Measurements from ENCODE around the gene RHOB.
"Not testable (repeated sequence)": the region's sequence is repeated elsewhere in the genome, so short reads cannot be mapped to it uniquely, and the experiment has no call there.

RHOB gene

DNA sequence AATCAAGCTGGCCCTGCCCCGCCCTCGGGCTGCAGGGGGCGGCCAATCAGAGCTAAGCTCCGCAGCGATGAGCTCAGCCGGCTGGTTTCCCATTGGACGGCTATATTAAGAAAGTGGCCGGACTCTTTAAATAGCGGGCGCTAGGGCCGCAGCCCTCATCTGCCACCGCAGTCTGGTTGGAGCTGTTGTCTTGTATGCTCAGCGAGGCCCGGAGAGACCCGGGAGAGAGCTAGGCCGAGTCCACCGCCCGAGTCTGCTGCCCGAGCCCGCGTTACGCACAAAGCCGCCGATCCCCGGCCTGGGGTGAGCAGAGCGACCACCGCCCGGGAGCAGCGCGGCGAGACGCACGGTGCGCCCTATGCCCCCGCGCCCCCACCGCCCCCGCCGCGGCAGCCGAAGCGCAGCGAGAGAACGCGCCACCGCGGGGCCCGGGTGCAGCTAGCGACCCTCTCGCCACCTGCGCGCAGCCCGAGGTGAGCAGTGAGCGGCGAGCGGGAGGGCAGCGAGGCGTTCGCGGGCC lies at the start of gene RHOB:
TSS of gene RHOB (plus strand) at position 158 of the 520 bp plus-strand sequence. CDS start 392 bp downstream, outside the sequence.
- DNase-seq (ENCODE audit: low read depth), result peak; percentile 89

DNA sequence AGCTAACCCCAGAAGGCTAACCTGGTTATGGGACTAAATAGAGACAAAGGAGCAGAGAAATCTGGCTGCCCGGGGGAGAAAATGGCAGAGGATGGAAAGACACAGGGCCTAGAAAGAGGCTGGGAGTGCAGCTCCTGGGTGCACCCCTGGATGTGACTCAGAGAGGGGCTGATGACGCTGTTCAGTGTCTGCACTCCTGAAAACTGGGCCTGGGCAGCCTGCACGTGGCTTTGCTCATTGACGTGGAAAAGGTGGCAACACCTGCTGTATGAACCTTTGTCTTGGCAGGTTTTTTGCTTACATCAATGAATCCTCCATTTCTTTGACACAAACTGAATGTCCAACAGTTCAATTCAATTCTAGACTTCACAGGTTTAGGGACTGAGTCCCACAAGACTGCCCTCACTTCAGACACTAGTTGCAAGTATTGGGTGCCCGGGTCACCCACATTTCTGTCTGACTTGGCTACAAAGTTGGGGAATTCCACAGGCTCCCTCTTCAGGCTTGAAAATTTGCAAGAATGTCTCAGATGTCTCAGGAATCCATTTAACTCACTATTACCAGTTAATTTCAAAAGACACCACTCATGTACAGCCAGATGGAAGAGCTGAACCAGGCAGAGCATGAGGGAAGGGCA lies 48.9 kb upstream of the RHOB start:
- DNase-seq (ENCODE audit: low read depth), result no peak

DNA sequence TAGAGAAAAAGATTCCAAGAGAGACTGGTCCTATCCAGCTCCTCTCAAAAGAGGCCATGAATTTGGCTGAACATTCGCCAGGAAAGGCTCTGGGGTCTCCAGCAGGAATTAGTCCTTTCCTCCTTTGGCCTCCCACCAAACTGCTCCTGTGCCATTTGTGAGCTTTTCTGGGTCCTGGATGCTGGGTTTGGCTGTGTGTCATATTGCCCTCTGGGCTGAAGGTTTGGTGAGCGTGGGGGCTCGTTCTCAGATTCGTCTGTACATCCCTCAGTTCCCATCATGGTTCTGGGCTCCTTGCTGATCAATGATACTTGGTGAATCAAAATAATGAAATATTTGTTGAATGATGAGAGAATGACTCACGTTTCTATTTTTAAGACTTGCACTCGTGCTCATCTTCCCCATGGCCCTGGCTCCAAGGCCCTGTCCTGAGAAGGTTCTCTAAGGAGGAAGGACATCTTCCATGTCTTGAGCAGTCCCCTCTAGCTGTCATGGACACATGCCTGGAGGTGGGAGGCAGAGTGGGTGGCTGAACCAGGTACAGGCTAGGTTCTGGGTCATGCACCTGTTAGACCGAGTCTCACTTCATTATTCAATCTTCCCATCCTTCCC lies 47.8 kb upstream of the RHOB start:
- DNase-seq (ENCODE audit: low read depth), result no peak

DNA sequence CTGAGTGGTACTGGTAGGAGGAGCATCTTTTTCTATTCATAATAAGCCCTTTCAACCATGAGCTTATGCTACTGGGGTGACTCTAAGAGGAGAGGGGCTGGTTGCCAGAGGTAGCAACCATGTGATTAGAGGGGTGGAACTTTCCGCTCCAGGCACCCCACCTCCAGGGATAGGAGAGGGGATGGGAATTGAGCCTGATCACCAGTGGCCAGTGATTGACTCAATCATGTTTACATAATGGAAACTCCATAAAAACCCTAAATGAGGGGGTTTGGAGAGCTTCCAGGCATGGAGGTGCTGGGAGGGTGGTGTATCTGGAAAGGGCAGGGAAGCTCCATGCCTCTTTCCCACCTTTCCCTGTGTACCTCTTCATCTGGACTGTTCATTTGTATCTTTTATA lies 46.6 kb upstream of the RHOB start:
- no peak for DNase-seq (ENCODE audit: low read depth)

DNA sequence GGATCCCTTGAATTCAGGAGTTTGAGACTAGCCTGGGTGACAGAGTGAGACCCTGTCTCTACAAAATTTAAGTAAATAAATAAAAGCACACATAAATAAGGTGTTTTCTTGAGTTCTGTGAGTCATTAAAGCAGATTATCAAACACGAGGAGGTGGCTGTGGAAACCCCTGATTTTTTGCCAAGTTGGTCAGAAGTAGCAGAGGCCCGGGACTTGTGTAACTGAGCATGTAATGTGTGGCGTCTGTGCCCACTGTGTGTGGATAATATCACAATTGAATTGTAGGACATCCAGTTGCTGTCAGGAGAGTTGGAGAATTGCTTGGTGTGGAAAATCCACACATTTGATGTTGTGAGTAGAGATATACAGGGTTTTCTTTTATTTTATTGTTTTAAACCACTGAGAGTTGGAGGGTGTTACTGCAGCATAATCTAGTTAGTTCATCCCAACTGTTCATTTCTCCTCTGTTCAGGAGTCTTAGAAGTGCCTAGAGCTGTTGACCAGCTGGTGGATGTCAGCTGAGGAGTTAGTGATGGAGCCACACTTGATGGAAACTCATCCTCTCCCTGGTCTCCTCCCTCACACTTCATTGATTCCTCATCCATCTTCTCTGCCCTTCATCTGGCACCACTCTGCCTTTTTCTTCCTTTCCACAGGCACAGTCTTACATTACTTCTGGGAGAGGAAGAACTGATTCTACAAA lies 45.9 kb upstream of the RHOB start:
- DNase-seq (ENCODE audit: low read depth), result no peak

DNA sequence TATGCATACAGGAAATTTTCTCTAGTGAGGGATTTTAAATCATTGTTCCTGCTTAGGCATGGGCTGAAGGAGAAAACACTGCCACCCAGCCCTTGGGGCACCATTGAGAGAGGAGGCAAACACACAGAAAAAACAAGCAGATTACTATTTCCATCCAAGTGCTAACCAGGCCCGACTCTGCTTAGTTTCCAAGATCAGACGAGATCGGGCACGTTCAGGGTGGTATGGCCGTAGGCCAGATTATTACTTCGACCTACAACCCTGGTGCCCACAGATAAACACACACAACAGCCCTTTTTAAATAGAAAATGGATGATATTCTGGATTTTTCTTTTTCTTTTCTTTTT lies 45.4 kb upstream of the RHOB start:
- DNase-seq (ENCODE audit: low read depth), result no peak

DNA sequence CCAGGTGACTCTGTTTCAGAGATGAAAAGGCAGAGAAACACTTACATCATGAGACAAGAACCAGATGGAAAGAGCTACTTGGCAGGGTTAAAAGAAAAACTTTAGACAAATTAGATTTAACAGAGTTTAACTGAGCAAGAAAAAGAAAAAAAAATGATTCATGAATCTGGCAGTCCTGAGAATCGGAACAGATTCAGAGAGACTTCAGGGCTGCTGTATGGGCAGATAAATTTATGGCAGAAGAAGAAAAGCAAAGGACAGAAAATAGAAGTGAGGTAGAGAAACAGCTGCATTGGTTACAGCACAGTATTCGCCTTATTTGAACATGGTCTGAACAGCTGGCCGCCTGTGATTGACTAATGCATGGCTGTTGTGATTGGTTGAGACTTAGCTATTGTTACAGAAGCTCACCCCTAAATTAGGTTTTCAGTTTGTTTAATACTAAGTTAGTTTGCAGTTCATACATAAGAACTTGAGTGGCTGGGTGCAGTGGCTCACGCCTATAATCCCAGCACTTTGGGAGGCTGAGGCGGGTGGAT lies 43.0 kb upstream of the RHOB start:
- DNase-seq (ENCODE audit: low read depth), result no peak

DNA sequence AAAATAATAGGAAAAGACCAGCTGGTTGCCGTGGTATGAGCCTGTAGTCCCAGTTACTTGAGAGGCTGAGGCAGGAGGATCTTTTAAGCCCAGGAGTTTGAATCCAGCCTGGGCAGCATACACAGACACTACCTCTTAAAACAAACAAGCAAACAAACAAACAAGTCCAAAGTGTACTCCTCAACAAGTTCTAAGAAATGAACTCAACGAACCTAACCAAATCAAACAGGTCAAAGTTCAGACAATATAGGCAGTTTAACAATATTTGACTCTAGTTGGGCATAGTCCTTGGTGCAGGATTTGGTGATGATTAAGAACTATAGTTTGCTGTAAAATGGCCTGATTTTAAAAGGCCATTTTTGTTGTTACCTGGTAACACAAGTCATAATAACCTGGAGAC lies 41.9 kb upstream of the RHOB start:
- no peak for DNase-seq (ENCODE audit: low read depth)

DNA sequence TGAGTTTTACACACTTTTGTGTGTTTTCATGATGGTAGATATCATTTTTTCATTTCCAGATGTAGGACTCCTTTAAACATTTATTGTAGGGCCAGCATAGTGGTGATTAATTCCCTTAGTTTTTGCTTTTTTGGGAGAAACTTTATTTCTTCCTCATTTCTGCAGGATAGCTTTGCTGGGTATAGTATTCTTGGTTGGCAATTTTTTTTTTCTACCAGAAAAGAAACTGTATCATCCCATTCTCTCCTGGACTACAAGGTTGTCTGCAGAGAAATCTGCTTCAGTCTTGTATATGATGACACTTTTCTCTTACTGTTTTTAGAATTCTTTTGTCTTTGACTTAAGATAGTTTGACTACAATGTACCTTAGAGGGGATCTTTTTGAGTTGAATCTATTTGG lies 37.8 kb upstream of the RHOB start:
- DNase-seq (ENCODE audit: low read depth), result no peak

DNA sequence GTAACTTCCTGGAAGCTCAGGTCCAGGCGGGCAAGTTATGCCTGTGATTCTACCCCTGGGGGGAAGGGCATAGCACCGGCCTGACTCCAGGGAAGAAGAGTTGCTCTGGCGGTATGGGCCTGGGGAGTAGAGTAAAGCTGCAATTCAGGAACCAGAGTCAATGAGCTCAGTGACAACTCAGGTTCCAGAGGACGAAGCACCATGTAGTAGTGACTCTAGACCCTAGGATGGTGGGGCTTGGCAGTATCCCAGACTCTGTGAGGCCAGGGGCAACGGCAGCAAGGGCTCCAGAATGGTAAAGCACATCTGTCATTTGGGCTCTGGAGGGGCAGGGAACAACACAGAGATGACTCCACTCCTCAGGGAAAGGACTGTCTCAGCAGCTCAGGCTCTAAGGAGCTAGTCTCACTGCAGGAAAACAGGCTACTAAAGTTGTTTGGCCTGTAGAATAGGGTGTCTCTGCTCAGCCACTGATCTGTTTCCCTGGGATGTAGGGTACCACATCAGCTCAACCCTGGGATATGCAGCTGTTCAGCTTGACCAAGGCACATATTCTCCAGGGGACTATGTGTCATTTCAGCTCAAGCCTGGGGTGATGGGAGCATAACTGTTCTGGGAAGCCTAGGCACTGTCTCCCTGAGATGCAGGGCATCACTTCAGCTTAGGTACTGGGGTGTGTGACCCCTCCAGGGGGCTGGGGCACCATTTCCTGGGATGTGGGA lies 36.2 kb upstream of the RHOB start:
- DNase-seq (ENCODE audit: low read depth), result no peak

DNA sequence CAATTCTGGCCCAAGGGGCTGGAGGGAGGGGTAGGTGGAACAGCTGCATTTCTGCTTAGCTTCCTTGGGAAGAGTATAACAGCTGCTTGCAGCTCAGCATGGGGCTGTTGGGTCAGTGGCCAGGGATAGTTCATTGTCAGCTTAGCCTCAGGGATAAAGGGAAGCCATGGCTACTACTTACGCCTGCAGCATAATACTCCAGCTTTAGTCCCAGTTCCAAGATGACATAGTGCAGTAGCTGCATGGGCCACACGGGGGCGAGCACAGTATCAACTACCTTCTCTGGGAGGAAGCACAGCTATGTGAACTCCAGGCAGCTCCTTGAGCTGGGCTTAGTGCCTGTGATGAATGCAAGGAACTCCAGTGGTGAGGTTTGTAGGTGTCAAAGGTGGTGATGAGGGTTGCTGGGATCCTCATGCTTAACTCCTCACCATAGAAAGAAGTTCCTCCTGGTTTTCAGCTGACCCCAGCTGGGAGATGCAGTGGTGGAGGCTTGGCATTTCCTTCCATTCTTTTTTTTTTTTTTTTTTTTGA lies 35.4 kb upstream of the RHOB start:
- DNase-seq (ENCODE audit: low read depth), result peak; percentile 60

DNA sequence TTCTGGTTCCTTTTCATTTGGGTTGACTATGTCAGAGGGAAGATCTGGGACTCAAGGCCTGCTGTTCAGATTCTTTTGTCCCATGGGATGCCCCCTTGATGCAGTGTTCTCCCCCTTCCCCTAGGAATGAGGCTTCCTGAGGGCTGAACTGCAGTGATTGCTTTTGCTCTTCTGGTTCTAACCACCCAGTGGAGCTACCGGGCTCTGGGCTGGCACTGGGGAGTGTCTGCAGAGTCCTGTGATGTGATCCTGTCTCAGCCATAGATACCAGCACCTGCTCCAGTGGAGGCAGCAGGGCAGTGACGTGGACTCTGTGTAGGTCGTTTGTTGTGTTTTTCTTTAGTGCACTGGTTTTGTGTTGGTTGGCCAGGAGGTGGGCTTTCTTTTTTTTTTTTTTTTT lies 32.1 kb upstream of the RHOB start:
- DNase-seq (ENCODE audit: low read depth), result no peak

DNA sequence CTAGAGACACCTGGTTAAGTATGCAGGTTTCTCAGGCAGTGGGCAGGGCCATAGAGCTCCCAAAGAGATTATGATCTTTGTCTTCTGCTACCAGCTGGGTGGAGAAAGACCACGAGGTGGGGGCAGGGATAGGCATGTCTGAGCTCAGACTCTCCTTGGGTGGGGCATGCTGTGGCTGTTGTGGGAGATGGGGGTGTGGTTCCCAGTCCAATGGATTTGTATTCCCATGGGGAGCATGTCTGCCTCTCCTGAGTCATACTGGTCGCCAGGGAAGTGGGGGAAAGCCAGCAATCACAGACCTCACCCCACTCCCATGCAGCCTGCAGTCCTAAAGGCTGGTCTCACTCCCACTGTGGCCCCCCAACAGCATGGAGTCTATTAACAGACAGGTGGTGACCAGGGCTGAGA lies 31.4 kb upstream of the RHOB start:
- DNase-seq (ENCODE audit: low read depth), result no peak

DNA sequence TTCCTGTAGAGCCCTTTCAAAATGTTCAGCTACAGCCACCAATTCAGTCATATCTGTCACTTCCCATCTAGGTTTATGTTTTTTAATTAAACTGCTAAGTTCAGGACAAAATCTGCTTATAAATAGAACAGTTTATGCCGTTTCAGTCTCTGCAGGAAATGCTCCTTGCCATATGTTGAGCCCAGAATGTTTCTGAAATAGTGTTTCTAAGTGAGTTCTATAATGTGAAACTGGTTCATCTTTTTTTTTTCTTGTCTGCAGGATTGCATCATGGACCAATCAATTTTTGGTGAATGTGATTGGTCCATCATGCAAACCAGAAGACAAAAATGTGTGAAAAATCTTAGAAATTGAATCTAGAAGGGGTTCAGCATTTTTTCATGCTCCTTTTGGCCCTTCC lies 30.2 kb upstream of the RHOB start:
- no peak for DNase-seq (ENCODE audit: low read depth)

DNA sequence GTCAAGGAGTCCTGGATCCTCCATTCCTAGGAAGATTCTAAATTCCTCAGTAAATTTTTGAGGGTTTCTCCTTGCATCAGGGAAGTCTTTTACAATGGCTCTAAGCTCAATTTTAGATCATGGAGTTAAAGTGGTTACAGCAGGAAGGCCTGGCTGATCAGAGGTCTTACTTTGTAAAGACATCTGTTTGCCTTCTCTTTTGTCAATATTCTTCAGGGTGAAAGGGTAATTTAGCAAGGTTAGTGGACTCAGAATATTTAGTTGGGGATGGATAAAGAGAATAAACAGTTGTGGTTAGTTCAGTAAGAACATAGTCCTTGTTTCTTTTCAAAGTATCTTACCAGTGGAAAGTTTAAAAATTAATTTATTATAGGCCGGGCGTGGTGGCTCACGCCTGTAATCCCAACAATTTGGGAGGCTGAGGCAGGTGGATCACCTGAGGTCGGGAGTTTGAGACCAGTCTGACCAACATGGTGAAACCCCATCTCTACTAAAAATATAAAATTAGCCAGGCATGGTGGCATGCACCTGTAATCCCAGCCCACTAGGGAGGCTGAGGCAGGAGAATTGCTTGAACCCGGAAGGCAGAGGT lies 29.5 kb upstream of the RHOB start:
- DNase-seq (ENCODE audit: low read depth), result not testable (repeated sequence)

DNA sequence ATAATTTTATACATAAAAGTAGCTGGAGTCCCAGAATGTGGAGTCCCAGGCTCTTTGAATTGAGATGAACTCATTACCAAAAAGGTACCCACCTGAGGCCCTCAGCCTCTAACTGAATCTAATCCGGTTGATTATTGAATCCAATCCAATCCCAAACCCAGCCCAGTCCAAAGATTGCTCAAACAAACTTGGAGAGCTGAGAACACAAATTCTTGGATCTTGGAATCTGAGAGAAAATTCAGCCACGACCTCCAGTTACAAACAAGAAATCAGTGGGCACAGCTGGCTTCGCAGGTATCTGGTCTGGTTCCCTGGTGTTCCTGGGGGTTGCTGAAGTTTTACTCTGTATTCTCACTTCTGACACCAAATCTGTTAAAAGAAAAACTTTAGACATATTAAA lies 28.4 kb upstream of the RHOB start:
- no peak for DNase-seq (ENCODE audit: low read depth)

DNA sequence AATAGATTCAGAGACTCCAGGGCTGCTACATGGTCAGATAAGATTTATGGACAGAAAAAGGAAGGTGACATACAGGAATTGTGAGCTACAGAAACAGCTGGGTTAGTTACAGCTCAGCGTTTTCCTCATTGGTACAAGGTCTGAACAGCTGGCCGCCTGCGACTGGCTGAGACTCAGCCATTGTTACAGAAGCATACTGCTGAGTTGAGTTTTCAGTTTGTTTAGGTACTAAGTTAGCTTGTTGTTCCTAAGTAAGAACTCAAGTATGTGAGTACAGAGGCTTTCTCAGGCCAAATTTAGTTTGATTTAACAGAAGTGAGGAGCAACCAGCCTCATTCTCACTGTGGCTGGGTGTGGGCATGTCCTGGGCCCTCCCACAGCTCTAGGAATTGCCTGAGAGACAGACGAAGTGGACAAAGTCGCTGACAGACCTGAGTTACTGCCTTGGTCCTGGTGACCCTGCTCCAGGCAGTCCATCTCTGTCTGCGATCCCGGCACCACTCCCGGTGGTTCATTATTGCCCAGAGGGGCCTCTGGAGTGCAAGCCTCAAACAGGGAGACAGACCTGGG lies 27.8 kb upstream of the RHOB start:
- DNase-seq (ENCODE audit: low read depth), result no peak

DNA sequence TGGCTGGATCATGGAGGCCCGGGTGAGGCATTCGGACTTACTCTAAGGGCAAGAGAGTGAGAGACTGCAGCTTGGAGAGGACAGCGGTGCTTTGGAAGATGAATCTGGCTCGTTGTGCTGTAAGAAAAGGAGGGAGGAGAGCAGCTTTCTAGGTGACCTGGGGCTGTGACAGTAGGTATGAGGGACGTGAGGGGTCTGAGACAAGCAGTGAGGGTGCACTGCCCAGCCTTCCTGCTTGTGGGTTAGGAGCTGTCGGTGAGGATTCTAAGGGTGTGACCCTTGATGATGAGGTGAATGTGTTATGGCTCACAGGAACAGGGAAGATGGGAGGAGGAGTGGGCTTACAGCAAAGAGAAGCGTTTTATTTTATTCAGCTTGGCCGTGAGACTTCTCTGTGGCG lies 27.1 kb upstream of the RHOB start:
- DNase-seq (ENCODE audit: low read depth), result no peak

DNA sequence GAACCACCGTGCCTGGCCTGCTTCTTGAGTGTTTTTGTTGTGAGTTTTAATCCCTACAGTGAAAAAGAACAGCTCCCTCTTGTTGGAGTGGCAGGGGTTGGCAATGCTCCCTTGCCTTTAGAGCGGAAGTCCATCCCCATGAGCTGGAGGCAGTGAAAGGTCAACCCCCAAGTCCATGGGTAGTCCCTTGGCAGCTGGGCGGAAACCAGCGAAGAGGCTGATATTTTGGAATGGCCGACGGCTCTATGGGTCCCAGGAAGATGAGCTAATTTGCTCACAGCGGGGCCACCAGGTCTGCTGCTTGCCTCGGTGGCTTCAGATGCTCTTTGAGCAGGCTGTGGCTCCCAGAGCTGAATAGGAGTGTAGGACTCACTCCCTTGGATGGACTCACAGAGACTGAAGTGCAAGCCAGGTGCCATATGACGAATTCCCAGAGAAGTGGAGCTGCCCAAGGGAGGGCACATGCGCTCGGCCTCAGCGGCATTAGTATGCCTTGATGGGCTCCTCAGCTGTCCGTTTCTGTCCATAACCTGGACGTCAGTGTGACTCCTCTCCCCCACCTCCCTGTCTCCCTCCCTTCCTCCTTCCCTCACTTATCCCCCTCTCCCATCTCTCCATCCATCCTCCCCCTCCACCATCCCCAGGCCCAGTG lies 25.4 kb upstream of the RHOB start:
- DNase-seq (ENCODE audit: low read depth), result no peak

DNA sequence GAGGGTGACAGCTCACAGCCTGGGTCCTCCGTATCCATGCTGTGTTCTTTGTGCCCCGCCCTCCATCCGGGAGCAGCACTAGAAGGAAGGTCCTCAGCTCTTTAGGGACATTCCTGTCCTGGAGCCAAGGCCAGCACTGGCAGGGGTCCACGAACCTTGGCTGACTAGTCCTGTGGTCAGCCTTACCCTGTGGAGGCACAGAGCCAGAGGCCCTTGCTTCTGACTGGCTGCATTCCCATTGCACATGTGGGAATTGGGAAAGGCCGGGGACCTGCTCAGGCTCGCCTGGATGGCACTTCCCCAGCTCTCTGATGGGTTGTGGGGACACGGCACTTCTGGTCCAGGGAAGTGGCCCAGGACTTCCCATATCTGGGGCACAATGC lies 24.9 kb upstream of the RHOB start:
- DNase-seq (ENCODE audit: low read depth), result no peak
